Subcutaneous adipose tissue (tissue), 4 donors: ENCODE measurements around the gene PHKA2. TPM values are rescaled to one million over a fixed set of nuclear protein-coding genes. Genes with fewer than 3 reads are reported as not detected.

Experiments
- CTCF ChIP-seq: fragments of 450-650 bp; IDR thresholded peaks from one replicate; pipeline ENCODE4 v1.5.1; 2016; ENCODE audit warnings: low read depth, mild to moderate bottlenecking, control low read depth, antibody characterized with exemption, moderate library complexity
- total RNA-seq, 4 donors: library from RNA; depleted of rRNA; stranded (reverse); fragments of >200 nt; gene quantifications; one replicate each; pipeline ENCODE4 v1.1.0, GENCODE V29; 2016

The PHKA2 gene
- total RNA-seq, 4 donors from 2014 or later: 14.8 to 57.3 (median 15.7) TPM

DNA sequence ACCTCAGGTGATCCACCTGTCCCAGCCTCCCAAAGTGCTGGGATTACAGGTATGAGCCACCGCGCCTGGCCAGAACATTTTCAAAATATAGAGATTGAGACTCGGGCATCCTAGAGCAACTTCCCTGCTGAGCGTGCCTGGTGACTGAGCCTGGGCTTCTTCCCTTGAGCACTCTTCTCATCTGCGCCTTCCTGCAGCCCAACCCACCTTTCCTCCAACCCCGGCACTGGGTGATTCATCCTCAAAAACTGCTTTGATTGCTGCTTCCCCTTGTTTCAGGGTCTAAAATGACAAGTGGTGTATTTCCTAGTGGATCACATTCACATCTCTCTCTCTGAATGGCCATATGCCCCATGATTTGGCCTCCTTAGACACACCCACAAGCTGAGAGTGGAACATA lies 37.8 kb downstream of the PHKA2 start:
- TF ChIP-seq CTCF: no peak

DNA sequence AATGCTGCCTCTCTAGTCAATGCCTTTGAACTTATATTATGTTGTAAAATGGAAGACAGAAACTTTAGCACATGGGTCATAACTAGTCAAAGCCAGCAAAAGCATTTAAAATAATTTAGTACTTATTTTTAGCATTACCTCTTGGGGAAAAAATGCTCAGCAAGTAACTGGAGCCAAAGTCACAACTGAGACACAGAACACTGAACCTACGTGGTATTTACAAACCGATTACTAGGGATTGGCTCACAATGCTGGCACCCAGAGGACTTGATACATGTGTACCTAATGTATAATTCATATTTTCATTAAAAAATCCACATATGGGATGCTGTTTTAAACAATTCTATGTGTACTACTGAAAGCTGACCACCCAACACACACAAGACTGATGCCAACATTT lies 38.4 kb downstream of the PHKA2 start:
- no peak for TF ChIP-seq CTCF

DNA sequence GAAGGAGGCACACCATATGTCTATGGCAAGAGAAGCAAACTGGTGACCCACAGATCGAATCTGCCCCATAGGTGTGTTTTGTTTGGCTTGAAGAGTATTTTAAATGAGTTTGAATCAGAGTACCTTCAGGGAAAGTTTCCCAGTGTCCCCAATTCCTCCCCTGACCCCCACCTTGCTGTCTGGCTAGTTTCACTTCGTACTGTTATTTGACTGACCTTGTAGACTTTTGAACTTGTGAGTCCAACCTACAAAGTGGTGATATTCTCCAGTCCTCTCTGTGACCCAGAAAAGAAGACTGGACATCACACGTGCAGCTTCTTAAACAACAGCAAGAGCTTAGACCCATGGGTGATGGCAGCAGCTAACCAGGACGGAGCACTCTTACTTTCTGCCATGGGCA lies 39.4 kb downstream of the PHKA2 start:
- no peak for TF ChIP-seq CTCF

DNA sequence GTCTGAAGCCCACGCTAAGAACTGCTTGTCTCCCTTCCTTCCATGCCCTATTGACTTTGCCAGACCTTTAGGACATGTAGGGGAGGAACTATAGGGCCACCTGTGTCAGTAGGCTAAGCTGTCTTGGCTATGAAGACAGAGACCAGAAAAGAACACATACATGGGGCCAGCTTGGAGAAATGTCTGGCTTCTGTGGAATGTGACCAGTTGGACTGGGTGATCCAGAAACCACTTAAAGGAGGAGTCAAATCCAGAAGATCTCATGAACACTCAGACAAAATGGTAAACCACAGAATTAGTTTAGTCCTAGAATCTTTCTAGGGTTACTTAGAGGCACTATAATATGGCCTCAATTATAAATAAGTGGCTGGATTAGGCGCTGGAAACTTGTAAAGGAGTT lies 42.0 kb downstream of the PHKA2 start:
- no peak for TF ChIP-seq CTCF

DNA sequence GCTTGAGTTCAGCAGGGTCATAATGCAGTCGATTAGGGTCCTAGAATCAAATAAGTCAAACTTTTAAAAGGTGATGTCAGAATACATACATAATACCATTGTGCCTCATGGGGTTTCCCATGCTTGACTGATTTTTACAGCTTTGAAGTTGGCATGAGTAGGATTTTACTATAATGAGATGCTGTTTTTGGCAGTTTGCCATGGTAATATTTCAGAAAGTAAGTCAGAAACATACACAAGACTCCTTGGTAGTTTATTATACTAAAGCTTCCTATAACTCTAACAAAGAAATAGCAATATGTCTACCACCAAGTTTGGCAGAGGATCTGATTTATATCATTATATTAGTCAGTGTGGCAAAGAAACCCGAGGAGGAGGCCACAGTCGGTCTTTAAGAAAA lies 45.2 kb downstream of the PHKA2 start:
- no peak for TF ChIP-seq CTCF

- TF ChIP-seq CTCF: no peak
Measured at GRCh38 chrX:18937173-18937572, 46.7 kb downstream of the PHKA2 start.

DNA sequence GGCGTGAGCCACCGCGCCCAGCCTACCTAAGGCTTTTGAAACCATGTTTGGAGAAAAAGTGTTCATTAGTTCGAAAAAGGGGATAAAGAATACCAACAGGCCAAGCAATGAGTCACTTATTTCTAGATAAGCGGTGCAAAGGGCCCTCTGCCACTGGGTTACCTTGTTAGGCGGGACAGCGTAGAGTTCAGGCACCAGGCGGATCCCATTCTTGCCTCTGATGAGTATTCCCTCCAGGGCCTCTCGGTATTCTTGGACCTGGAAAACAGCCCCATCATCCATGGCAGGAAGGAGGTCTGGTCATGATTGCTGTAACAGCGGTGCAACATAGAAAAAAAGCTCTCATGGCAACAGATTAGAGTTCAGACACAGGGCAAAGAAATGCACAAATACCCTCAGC lies 48.0 kb downstream of the PHKA2 start:
- TF ChIP-seq CTCF: no peak

GRCh38 chrX:18934708-18935107 lies 49.2 kb downstream of the PHKA2 start:
- TF ChIP-seq CTCF: no peak
